HepG2 (cell line): Measurements from ENCODE around the gene FAM228B. TPM values are rescaled to one million over a fixed set of nuclear protein-coding genes. Genes with fewer than 3 reads are reported as not detected.

Source experiments
- ATF7 ChIP-seq, 2 experiments: fragments of 450-650 bp in 1 of 2; sonication (generic) in 1 of 2; formaldehyde crosslinking in 1 of 2; IDR thresholded peaks; 2 replicates each; pipeline versions ENCODE4 v1.4.0 to v1.6.1; 2016 to 2020; ENCODE audit warnings: antibody characterized with exemption in 1 of 2, mild to moderate bottlenecking in 1 of 2, missing genetic modification reagents in 1 of 2
- ELF1 ChIP-seq: sonication (generic); formaldehyde crosslinking; IDR thresholded peaks from 2 replicates; pipeline ENCODE4 v1.4.0; 2020; ENCODE audit warnings: missing genetic modification reagents
- ETV6 ChIP-seq: sonication (generic); formaldehyde crosslinking; conservative IDR thresholded peaks from 2 replicates; pipeline ENCODE4 v1.4.0; 2020; ENCODE audit warnings: missing genetic modification reagents
- GMEB1 ChIP-seq: sonication (generic); formaldehyde crosslinking; IDR thresholded peaks from 2 replicates; pipeline ENCODE4 v1.5.1; 2020; ENCODE audit warnings: missing genetic modification reagents, mild to moderate bottlenecking, borderline replicate concordance
- SMAD9 ChIP-seq: sonication (generic); formaldehyde crosslinking; IDR thresholded peaks from 2 replicates; pipeline ENCODE4 v1.5.1; 2020; ENCODE audit warnings: mild to moderate bottlenecking, missing genetic modification reagents
- THAP9 ChIP-seq: sonication (generic); formaldehyde crosslinking; IDR thresholded peaks from 2 replicates; pipeline ENCODE4; 2020; ENCODE audit warnings: missing genetic modification reagents, mild to moderate bottlenecking, borderline replicate concordance
- TOE1 ChIP-seq: sonication (generic); formaldehyde crosslinking; IDR thresholded peaks from 2 replicates; pipeline ENCODE4 v1.4.0; 2020; ENCODE audit warnings: mild to moderate bottlenecking, missing genetic modification reagents
- ZC3H13 ChIP-seq: sonication (generic); formaldehyde crosslinking; IDR thresholded peaks from 2 replicates; pipeline ENCODE4 v1.8.1; 2023; ENCODE audit warnings: mild to moderate bottlenecking, missing genetic modification reagents, moderate library complexity
- ZFP41 ChIP-seq: sonication (generic); formaldehyde crosslinking; IDR thresholded peaks from 2 replicates; pipeline ENCODE4 v1.4.0; 2020; ENCODE audit warnings: mild to moderate bottlenecking, missing genetic modification reagents, borderline replicate concordance
- ZNF282 ChIP-seq: fragments of 450-650 bp; IDR thresholded peaks from 2 replicates; pipeline ENCODE4 v1.6.1; 2018; ENCODE audit not compliant: partially characterized antibody
- ZNF441 ChIP-seq: sonication (generic); formaldehyde crosslinking; IDR thresholded peaks from 2 replicates; pipeline ENCODE4 v1.7.0; 2021; ENCODE audit warnings: missing genetic modification reagents, borderline replicate concordance
- ZNF552 ChIP-seq: sonication (generic); formaldehyde crosslinking; IDR thresholded peaks from 2 replicates; pipeline ENCODE4 v1.9.0; 2022; ENCODE audit warnings: missing genetic modification reagents, mild to moderate bottlenecking, borderline replicate concordance
- polyA plus RNA-seq, 8 experiments: library from polyadenylated mRNA; depleted of rRNA in 3 of 8; stranded (reverse) in 7 of 8; unstranded in 1 of 8; fragments of >200 nt; fragmentation: Illumina TruSeq in 4 of 8; extraction: Trizol in 4 of 8; gene quantifications; 2 replicates each; pipeline versions ENCODE4 v1.2.1 to v1.2.3, GENCODE V29; 2011 to 2016; ENCODE audit warnings: low read depth in 4 of 8, missing spikeins in 1 of 8, mixed read lengths in 1 of 8; ENCODE audit not compliant: insufficient read depth in 1 of 8
- total RNA-seq, 5 experiments: library from RNA; depleted of rRNA; stranded (reverse); fragments of >200 nt; fragmentation: Illumina TruSeq; extraction: Trizol; gene quantifications; 2 replicates each; pipeline ENCODE4 v1.2.3, GENCODE V29; 2016; ENCODE audit warnings: low read depth in 1 of 5
- TF ChIP-seq, protein P1 (sequence below): sonication (generic); formaldehyde crosslinking; IDR thresholded peaks from 2 replicates; pipeline ENCODE4 v1.4.0; 2020; ENCODE audit warnings: missing genetic modification reagents
- TF ChIP-seq, protein P2 (sequence below): sonication (generic); formaldehyde crosslinking; IDR thresholded peaks from 2 replicates; pipeline ENCODE4 v1.4.0; 2020; ENCODE audit warnings: mild to moderate bottlenecking, missing genetic modification reagents
- TF ChIP-seq, protein P3 (sequence below): sonication (generic); formaldehyde crosslinking; IDR thresholded peaks from 2 replicates; pipeline ENCODE4 v1.8.1; 2023; ENCODE audit warnings: missing genetic modification reagents, mild to moderate bottlenecking, borderline replicate concordance

The FAM228B gene
- total and polyA plus RNA-seq, 2 of the 13 experiments (the other 11 are each of a cell fraction or from before 2014, with no cell fraction given) = 0.79 to 1.1 TPM

- TF ChIP-seq, protein P1, sequence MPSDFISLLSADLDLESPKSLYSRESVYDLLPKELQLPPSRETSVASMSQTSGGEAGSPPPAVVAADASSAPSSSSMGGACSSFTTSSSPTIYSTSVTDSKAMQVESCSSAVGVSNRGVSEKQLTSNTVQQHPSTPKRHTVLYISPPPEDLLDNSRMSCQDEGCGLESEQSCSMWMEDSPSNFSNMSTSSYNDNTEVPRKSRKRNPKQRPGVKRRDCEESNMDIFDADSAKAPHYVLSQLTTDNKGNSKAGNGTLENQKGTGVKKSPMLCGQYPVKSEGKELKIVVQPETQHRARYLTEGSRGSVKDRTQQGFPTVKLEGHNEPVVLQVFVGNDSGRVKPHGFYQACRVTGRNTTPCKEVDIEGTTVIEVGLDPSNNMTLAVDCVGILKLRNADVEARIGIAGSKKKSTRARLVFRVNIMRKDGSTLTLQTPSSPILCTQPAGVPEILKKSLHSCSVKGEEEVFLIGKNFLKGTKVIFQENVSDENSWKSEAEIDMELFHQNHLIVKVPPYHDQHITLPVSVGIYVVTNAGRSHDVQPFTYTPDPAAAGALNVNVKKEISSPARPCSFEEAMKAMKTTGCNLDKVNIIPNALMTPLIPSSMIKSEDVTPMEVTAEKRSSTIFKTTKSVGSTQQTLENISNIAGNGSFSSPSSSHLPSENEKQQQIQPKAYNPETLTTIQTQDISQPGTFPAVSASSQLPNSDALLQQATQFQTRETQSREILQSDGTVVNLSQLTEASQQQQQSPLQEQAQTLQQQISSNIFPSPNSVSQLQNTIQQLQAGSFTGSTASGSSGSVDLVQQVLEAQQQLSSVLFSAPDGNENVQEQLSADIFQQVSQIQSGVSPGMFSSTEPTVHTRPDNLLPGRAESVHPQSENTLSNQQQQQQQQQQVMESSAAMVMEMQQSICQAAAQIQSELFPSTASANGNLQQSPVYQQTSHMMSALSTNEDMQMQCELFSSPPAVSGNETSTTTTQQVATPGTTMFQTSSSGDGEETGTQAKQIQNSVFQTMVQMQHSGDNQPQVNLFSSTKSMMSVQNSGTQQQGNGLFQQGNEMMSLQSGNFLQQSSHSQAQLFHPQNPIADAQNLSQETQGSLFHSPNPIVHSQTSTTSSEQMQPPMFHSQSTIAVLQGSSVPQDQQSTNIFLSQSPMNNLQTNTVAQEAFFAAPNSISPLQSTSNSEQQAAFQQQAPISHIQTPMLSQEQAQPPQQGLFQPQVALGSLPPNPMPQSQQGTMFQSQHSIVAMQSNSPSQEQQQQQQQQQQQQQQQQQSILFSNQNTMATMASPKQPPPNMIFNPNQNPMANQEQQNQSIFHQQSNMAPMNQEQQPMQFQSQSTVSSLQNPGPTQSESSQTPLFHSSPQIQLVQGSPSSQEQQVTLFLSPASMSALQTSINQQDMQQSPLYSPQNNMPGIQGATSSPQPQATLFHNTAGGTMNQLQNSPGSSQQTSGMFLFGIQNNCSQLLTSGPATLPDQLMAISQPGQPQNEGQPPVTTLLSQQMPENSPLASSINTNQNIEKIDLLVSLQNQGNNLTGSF (CRISPR knock-in tag) = peak; percentile 45; the same call in 1 of the 2 replicates
- TF ChIP-seq THAP9 (CRISPR knock-in tag) (peak; percentile 86), SMAD9 (CRISPR knock-in tag) (peak; percentile 82; the same call in 1 of the 2 replicates), ZFP41 (no peak), ZNF282 (no peak), ETV6 (CRISPR knock-in tag) (no peak), ZNF552 (CRISPR knock-in tag) (no peak; the same call in 1 of the 2 replicates), TOE1 (0 out of 2 replicates have a peak, but pooled peaks have one; percentile 33), ATF7 (IDR thresholded peaks at IDR 0.05) (no peak), ATF7 (CRISPR knock-in tag; IDR thresholded peaks at IDR 0.05) (no peak), ELF1 (CRISPR knock-in tag) (peak; percentile 72), GMEB1 (CRISPR knock-in tag) (no peak; the same call in 1 of the 2 replicates), ZNF441 (CRISPR knock-in tag) (no peak), ZC3H13 (CRISPR knock-in tag) (peak; percentile 88; the same call in 1 of the 2 replicates)
- TF ChIP-seq, protein P2, sequence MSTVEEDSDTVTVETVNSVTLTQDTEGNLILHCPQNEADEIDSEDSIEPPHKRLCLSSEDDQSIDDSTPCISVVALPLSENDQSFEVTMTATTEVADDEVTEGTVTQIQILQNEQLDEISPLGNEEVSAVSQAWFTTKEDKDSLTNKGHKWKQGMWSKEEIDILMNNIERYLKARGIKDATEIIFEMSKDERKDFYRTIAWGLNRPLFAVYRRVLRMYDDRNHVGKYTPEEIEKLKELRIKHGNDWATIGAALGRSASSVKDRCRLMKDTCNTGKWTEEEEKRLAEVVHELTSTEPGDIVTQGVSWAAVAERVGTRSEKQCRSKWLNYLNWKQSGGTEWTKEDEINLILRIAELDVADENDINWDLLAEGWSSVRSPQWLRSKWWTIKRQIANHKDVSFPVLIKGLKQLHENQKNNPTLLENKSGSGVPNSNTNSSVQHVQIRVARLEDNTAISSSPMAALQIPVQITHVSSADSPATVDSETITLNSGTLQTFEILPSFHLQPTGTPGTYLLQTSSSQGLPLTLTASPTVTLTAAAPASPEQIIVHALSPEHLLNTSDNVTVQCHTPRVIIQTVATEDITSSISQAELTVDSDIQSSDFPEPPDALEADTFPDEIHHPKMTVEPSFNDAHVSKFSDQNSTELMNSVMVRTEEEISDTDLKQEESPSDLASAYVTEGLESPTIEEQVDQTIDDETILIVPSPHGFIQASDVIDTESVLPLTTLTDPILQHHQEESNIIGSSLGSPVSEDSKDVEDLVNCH (CRISPR knock-in tag) = no peak
- TF ChIP-seq, protein P3, sequence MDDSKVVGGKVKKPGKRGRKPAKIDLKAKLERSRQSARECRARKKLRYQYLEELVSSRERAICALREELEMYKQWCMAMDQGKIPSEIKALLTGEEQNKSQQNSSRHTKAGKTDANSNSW (CRISPR knock-in tag) = 0 out of 2 replicates have a peak, but pooled peaks have one; percentile 26
Measured at GRCh38 chr2:24084386-24085199, 38.7 kb upstream of the FAM228B start, which contains the start of gene TP53I3 (continued).
